Measurements from ENCODE around the gene TMEM217.

The TMEM217 gene

DNA sequence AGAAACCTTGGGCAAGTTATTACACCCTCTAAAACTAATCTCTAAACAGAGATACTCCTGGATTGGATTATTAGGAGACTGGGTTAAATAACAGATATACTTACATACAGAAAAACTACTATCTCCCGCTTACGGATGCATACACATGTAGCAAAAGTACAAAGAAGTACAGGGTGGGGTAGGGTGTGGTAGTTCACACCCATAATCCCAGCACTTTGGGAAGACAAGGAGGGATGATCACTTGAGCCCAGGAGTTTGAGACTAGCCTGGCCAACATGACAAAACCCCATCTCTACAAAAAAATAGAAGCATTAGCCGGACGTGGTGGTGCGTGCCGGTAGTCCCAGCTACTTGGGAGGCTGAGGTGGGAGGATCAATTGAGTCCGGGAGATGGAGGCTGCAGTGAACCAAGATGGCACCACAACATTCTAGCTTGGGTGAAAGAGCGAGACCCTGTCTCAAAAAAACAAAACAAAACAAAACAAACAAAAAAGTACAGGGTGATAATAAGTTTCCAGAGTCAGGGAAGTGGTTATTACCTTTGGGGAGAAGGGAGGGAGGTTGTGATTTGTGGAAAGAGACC, 79.9 kb downstream of the TMEM217 start:
- no peak for DNase-seq

DNA sequence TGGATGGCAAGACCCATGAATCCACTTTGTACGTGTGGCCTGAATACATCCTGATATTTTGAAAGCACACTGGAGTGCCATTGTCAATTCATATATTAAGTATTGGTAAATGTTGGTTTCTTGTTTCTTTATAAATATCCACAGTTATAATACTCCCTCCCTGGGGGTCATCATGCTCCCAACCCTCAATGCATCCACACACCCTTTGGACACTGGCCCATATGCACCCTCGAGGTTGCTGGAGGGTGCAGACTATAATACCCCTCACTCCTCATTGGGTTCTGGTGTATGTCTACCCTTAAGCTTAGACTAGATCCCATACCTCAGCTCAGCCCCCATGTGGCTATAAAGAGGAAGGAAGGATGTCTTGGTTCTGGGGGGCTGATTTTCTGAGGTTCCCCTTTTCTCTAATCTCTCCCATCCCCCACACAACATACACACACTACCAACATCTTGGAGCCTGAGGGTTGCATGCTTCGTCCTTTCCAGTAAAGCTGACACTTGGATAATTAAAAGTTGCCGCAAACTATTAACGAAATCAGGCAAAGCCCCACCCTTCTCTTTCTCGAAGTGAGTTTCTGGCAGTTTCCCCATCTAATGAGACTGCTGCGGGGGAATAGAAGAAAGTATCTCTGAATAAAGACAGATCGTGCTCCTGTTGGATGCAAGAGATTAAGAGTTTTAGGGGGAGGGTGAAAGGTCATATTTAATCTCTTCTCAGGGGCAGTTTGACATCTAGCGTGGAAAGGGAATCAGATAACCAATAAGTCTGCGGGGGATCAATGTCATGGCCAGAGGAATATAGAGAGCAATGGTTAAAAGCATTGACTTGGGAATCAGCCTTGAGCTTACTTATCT, 80.6 kb downstream of the TMEM217 start:
- DNase-seq: no peak

DNA sequence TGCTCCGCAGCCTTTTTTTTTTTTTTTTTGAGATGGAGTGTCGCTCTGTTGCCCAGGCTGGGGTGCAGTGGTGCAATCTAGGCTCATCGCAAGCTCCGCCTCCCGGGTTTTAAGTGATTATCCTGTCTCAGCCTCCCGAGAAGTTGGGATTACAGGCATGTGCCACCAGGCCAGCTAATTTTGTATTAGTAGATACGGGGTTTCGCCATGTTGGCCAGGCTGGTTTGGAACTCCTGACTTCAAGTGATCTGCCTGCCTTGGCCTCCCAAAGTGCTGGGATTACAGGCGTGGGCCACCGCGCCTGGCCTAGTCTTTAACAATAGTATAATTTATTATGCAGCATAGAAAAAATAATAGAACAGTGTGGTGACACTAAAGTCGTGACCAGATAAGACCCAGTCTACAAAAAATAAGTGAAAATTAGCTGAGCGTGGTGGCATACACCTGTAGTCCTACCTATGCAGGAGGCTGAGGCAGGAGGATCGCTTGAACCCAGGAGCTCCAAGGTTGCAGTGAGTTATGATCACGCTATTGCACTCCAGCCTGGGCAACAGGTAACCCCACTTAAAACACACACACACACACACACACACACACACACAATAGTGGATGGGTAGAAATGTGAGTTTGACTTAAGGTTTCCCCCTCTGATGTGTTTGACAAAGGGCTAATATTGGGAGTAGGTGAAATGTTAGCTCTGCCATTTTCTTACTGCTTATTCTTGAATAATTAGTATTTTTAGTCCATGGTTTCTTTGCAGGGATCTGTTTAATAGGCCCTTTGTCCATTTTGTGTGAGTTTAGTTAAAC, 81.5 kb downstream of the TMEM217 start:
- no peak for DNase-seq

DNA sequence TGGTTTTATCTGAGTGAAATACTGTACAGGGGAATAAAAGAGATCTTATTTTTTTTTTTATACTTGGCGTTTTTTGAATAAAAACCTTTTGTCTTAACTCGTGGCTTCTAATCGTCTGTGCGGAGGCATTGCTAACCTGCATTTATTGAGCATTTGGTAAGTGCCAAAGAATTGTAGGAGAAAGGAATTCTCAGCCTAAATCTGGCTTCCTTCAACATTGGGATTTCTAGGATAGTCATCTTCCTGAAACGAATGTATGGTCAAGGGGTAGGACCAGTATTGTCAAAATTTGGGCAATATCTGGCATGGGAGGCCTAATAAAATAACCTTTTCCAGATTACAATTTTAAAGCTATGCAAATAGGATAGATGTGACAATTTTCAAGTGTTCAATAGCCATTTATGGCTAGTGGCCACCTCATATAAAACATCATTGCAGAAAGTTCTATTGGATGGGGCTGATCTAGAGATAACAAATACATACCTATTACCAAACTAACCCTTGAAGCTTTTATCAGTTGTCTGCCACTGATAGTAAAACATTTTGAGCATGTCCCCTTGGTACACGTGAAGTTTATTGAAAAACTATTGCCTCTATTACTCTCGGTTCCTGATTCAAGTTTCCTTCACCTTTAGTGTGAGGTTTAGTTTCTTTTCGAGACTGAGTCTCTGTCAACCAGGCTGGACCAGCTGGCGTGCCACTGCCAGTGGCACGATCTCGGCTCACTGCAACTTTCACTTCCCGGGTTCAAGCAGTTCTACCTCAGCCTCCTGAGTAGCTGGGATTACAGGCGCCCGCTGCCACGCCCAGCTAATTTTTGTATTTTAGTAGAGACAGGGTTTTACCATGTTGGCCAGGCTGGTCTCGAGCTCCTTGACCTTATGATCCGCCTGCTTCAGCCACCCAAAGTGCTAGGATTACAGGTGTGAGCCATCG, 82.3 kb downstream of the TMEM217 start:
- DNase-seq: no peak

DNA sequence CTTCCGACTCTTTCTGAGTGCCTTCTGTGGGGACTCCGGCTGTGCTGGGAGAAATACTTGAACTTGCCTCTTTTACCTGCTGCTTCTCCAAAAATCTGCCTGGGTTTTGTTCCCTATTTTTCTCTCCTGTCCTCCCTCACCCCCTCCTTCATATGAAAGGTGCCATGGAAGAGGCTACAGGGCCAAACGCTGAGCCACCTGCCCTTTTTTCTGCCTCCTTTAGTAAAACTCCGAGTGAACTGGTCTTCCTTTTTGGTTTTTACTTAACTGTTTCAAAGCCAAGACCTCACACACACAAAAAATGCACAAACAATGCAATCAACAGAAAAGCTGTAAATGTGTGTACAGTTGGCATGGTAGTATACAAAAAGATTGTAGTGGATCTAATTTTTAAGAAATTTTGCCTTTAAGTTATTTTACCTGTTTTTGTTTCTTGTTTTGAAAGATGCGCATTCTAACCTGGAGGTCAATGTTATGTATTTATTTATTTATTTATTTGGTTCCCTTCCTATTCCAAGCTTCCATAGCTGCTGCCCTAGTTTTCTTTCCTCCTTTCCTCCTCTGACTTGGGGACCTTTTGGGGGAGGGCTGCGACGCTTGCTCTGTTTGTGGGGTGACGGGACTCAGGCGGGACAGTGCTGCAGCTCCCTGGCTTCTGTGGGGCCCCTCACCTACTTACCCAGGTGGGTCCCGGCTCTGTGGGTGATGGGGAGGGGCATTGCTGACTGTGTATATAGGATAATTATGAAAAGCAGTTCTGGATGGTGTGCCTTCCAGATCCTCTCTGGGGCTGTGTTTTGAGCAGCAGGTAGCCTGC, 83.2 kb downstream of the TMEM217 start:
- no peak for DNase-seq

DNA sequence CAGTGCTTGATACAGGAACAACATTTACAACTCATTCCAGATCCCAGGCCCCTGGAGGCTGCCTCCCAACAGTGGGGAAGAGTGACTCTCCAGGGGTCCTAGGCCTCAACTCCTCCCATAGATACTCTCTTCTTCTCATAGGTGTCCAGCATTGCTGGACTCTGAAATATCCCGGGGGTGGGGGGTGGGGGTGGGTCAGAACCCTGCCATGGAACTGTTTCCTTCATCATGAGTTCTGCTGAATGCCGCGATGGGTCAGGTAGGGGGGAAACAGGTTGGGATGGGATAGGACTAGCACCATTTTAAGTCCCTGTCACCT, 83.8 kb downstream of the TMEM217 start:
- DNase-seq: no peak

DNA sequence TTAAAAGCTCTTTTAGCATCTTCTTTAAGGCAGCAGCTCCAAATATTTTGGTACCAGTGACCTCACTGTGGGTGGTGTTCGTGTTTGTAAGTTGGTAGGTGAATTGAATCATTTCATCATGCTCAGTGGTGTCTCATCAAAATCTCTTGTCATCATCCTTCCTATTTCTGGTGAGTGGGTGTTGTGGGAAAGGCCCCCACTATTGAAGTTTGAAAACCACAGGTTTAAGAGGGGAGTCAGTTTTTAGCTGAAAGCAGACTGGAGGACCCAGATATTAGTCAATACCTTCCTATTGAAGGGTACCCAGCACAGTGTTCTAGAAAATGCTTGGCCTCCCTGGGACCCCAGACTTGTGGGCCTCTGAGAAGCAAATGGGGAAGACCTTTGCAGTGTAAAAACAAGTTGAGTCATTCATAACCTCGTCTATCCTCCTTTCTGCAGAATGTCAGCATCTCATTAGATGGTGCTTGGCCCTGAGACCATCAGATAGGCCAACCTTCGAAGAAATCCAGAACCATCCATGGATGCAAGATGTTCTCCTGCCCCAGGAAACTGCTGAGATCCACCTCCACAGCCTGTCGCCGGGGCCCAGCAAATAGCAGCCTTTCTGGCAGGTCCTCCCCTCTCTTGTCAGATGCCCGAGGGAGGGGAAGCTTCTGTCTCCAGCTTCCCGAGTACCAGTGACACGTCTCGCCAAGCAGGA, 84.3 kb downstream of the TMEM217 start:
- no peak for DNase-seq

DNA sequence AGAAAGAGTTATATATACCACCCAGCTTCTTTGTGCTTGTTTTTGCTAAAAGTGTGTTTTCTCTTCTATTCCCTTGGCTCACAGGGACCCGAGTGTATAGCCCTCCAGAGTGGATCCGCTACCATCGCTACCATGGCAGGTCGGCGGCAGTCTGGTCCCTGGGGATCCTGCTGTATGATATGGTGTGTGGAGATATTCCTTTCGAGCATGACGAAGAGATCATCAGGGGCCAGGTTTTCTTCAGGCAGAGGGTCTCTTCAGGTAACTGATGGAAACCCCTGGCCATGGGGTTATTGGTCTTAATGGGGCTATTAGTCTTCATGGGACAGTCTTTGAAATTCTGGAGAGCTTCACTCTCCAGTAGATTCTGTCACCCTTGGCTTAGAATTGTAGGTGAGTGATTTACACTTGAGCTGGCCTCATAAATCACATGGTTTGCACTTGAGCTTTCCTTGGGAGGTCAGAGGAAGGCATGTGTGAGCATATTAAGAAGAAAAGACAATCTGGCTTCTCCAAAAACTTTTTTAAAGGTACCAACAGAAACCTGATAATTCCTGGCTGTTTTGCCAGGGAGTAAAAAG, 84.9 kb downstream of the TMEM217 start:
- DNase-seq: no peak

DNA sequence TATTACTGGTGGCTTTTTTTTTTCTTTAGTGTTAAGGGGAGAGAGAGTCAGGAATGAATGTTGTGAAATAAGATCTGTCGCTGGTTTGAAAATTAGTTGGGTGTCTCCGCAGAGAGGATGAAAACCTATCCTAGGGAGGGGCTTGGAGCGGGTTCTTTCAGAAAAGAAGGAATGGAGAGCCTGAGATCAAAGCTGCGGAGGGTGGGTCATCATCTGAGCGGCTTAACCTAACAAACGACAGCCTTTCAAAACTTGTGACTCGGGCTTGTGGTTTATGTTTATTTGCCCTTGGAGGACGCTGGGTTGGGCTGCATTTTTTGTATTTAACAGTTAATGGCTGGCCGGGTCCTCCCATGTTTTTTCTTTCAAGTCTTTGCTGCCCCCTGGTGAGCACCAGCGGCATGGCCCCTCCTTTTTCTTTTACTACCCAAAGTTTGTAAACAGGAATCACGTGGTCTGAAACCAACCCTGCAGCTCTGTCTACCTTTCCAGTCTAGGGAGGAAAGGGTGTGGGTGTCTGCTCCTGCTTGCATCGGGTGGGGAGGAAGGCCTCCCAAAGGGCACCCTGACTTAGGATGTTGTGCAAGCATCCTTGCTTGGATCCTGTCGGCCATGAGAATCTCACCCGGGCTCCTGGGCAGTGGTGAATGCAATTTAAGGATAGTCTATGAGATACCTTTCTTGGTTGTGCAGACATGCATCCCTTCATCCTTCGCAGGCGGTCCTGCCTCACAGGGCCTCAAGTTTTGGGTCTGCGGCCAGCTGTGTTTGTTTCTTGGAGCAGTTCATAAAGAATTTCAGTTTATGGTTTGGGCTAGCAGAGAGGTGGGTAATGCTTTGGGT, 85.8 kb downstream of the TMEM217 start:
- DNase-seq: peak; percentile 89

DNA sequence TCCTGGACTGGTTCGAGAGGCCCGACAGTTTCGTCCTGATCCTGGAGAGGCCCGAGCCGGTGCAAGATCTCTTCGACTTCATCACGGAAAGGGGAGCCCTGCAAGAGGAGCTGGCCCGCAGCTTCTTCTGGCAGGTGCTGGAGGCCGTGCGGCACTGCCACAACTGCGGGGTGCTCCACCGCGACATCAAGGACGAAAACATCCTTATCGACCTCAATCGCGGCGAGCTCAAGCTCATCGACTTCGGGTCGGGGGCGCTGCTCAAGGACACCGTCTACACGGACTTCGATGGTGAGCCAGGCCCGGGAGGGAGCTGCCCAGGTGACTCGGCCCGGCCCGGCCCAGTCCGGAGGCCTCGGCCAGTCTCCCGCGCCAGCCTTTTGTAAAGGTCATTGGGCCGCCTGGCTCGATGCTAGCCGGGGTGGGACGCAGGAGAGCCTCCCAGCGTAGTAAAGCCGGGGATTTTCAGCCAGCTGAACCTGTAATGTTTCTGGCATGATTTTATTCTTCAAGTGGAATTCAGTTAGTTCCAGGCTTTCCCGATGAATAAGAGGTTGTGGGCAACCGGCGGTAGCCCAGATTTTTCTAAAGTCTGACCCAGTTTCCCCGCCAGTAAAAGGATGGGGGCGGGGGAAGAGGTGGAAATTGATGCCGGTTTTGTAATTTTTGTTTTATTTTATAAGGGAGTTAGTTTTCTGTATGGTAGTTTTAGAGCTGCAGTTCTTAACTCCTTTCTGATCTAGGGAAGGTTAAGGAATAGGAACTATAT, 86.6 kb downstream of the TMEM217 start:
- DNase-seq: peak; percentile 48

DNA sequence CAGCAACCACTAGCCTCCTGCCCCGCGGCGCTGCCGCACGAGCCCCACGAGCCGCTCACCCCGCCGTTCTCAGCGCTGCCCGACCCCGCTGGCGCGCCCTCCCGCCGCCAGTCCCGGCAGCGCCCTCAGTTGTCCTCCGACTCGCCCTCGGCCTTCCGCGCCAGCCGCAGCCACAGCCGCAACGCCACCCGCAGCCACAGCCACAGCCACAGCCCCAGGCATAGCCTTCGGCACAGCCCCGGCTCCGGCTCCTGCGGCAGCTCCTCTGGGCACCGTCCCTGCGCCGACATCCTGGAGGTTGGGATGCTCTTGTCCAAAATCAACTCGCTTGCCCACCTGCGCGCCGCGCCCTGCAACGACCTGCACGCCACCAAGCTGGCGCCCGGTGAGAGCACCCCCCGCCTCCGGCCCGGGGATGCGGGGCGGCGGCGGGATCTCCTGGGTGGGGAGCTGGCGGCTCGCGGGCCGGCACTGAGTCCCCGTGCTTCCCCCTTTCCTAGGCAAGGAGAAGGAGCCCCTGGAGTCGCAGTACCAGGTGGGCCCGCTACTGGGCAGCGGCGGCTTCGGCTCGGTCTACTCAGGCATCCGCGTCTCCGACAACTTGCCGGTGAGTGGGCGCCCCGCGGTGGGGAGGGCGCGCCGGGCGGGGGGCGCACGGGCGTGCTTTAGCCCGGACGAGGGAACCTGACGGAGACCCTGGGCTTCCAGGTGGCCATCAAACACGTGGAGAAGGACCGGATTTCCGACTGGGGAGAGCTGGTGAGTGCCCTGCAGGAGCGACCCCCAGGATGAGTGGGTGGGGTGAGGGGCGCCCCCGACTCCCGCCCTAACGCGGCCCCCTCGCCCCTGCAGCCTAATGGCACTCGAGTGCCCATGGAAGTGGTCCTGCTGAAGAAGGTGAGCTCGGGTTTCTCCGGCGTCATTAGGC, 87.4 kb downstream of the TMEM217 start:
- no peak for DNase-seq

DNA sequence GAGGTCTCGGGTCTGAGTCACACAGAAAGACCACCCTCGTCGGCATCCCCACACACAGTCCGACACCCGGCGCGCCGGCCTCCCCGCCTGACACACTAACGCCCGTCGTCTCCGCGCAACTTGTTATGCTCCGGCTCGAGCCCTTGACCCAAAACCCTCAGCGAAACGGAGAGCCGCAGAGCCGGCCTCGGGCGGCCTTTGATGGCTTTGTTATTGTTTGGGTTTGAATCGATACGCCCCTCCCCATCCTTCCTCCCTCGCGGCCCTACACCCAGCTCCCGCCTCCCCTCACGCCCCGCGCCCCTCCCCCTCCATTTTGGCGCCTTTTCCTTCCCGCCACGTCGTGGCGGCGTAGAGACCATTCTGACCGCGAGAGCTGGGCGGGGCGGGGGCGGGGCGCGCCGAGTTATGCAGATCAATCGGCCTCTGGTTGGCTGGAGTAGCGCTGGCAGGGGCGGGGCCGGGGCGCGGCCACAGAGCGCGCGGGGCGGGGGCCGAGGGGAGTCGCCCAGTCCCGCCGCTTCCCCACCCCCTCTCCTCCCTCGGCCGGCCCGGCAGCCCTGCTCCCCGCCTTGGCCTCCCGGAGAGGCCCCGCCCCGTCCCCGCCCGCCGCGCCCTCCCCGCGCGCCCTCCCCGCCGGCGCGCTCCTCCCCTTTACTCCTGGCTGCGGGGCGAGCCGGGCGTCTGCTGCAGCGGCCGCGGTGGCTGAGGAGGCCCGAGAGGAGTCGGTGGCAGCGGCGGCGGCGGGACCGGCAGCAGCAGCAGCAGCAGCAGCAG, 88.3 kb downstream of the TMEM217 start, which contains the start of gene PIM1:
Gene PIM1, plus strand, starts transcription at position 657 of the 777 bp plus-strand sequence. CDS start 424 bp downstream, outside the sequence.
- peak; percentile 82 for DNase-seq

DNA sequence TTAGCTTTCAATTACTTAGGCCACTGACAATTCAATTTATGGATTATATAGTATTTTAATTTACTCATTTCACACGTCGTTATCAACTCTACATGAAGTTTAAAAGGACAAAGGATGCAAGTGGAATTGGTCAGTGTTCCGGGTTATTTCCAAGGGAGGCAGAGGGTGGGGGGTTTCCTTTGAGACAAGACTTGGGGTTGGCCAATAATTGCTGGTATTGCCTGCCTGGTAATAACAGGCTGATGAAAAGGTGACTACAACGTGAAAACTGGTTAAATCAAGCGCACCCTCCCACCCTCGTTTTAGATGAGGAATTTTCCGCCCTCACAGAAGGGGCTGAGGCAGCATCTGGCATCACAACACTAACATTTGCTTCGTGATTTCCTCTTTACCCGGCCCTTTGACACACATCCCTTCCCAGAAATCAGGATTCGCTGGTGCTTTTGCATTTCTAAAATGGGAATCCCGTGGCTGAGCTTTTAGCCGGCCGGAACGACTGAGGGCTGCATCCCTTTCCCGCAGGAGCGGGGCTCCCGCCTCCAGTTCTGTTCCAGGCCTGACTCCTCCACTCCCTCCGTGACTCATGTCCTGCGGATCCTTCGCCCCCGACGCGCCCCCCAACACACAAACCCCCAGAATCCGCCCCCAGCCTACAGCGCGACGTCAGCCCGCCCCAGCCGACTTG, 89.0 kb downstream of the TMEM217 start:
- no peak for DNase-seq

DNA sequence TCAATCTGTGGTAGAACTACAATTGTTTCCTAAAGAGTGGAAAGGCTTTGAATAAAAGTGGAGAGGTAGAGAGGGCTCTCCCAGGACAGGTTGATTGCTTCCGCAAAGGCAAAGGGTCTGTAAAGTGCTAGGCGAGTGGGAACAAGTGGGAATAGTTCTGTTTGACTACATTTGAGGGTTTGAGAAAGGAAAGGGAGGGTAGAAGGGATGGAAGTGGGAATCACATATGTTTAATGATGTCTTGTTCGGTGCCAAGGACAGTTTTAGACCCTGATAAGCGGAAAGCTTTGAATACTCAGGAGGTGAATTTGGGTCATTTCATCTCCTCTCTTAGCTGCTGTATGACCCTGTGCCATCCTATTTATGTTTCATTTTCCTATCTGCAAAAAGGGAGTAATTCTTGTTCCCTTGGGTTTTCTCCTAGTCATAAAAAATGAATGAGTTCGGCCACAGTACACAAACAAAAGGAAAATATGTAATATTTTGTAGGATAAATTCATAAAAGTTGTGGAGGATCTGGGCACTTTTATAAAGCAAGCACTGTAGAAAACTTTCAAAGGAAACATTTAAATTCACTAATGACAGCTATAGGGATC, 89.7 kb downstream of the TMEM217 start:
- no peak for DNase-seq

DNA sequence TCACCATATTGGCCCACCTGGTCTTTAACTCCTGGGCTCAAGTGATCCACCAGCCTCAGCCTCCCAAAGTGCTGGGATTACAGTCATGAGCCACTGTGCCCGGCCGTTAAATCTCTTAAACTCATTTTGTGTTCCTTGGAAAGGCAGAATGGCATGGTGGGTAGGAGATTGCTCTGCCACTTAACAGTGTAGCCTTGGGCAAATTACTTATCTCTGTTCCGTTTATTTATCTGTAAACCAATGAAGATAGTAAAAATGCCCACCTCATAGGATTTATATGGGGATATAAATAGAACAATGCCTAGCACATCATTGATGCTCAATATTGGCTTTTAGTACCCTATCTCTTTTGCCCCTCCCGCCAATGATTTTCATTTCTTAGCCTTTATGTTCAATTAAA, 95.2 kb downstream of the TMEM217 start:
- DNase-seq: no peak
